K562 (cell line): ENCODE results near the gene STPG4. TPM values are rescaled to one million over a fixed set of nuclear protein-coding genes. Genes with fewer than 3 reads are reported as not detected.

Source experiments
- ATAC-seq: fragments of 200-7000 bp; cut with Tn5 transposase; 3 replicates; pipeline ENCODE4 v1.9.1; 2020; ENCODE audit warnings: moderate library complexity
- BruUV-seq: library from RNA; stranded (reverse); fragments of 400-500 nt; replicated peaks from 2 replicates; lab custom pipeline; 2021; lab: Mats Ljungman, UMichigan
- CTCF ChIA-PET: fragments of 300-600 bp; formaldehyde crosslinking; extraction: SDS; loops from one replicate; lab custom pipeline; 2021; ENCODE audit warnings: low intra/inter-chr PET ratio; lab: Yijun Ruan, JAX
- POLR2A ChIA-PET: fragments of 300-600, 350-650 bp; sonication (Branson Sonifier 250); formaldehyde crosslinking; extraction: SDS; loops from one replicate; lab custom pipeline; 2021; ENCODE audit warnings: antibody characterized with exemption, inconsistent platforms; lab: Yijun Ruan, JAX
- DNase-seq, 4 experiments: peaks; one replicate each; pipeline versions ENCODE4 v3.0.0 to v3.0.0-alpha.2; 2011 to 2018; ENCODE audit warnings: low spot score in 3 of 4, mixed read lengths in 3 of 4; ENCODE audit errors: extremely low read depth in 1 of 4
- FAIRE-seq: peaks from 2 replicates; lab custom pipeline; 2011; peaks lifted over from hg19 to GRCh38; lab: Jason Lieb, UNC
- H2AFZ ChIP-seq: 2 replicates; pipeline ENCODE4 v1.6.0; 2011; ENCODE audit warnings: low read depth, low read length, control low read depth, inconsistent platforms
- H3K27ac ChIP-seq: fragments of 200-600 bp; 3 replicates; pipeline ENCODE4 v1.8.0; 2011; ENCODE audit warnings: low read depth, mild to moderate bottlenecking, control low read depth, inconsistent platforms, low read length, moderate library complexity, mixed read lengths; ENCODE audit errors: extremely low read depth
- H3K27me3 ChIP-seq, 2 experiments: fragments of 300-600 bp in 1 of 2; 2 replicates in 1 of 2; 3 replicates in 1 of 2; pipeline versions ENCODE4 v1.6.0 to v1.8.0; 2011; ENCODE audit warnings: inconsistent platforms in 2 of 2, low read length in 2 of 2, mild to moderate bottlenecking in 1 of 2, mixed read lengths in 1 of 2, moderate library complexity in 1 of 2; ENCODE audit not compliant: control insufficient read depth in 2 of 2, insufficient read depth in 2 of 2
- H3K36me3 ChIP-seq: fragments of 300-600 bp; 3 replicates; pipeline ENCODE4 v1.8.0; 2011; ENCODE audit warnings: mild to moderate bottlenecking, low read length, inconsistent platforms; ENCODE audit not compliant: control insufficient read depth, insufficient read depth
- H3K4me1 ChIP-seq, 2 experiments: fragments of 200-600 bp in 1 of 2; replicated peaks in 1 of 2; 2 replicates in 1 of 2; 3 replicates in 1 of 2; pipeline versions ENCODE4 v1.5.1 to v1.8.0; 2011; ENCODE audit warnings: inconsistent platforms in 2 of 2, low read length in 2 of 2, mild to moderate bottlenecking in 1 of 2, mixed read lengths in 1 of 2, moderate library complexity in 1 of 2; ENCODE audit not compliant: control insufficient read depth in 2 of 2, insufficient read depth in 2 of 2
- H3K4me2 ChIP-seq: 2 replicates; pipeline ENCODE4 v1.6.1; 2011; ENCODE audit warnings: low read length, control low read depth, inconsistent platforms, mixed read lengths; ENCODE audit not compliant: insufficient read depth
- H3K4me3 ChIP-seq: fragments of 200-600 bp; sonication (generic), shearing (Covaris generic); 2 replicates; pipeline ENCODE4 v1.5.1; 2016; ENCODE audit warnings: control low read depth, inconsistent platforms
- H3K79me2 ChIP-seq: fragments of 200-600 bp; 3 replicates; pipeline ENCODE4 v1.8.0; 2011; ENCODE audit warnings: low read length, inconsistent platforms; ENCODE audit not compliant: control insufficient read depth, insufficient read depth
- H3K9ac ChIP-seq, 2 experiments: 2 replicates each; pipeline versions ENCODE4 v1.6.0 to v1.6.1; 2011; ENCODE audit warnings: low read depth in 2 of 2, low read length in 2 of 2, control low read depth in 1 of 2, inconsistent platforms in 1 of 2, mild to moderate bottlenecking in 1 of 2, mixed read lengths in 1 of 2; ENCODE audit not compliant: insufficient read depth in 1 of 2
- H3K9me1 ChIP-seq: one replicate; pipeline ENCODE4 v1.6.0; 2011; ENCODE audit warnings: inconsistent platforms, mild to moderate bottlenecking, low read length, moderate library complexity; ENCODE audit not compliant: control insufficient read depth, insufficient read depth
- H3K9me3 ChIP-seq: replicated peaks from 2 replicates; pipeline ENCODE4 v1.5.1; 2011; ENCODE audit warnings: low read depth, low read length, inconsistent platforms; ENCODE audit not compliant: control insufficient read depth, insufficient read depth
- H4K20me1 ChIP-seq: replicated peaks from 2 replicates; pipeline ENCODE4 v1.6.1; 2011; ENCODE audit warnings: low read length, inconsistent platforms, mixed read lengths; ENCODE audit not compliant: control insufficient read depth, insufficient read depth
- ATF1 ChIP-seq, 2 experiments: fragments of 450-650 bp in 1 of 2; IDR thresholded peaks; 2 replicates each; pipeline ENCODE4 v1.6.1; 2016; ENCODE audit warnings: missing compliant biosample characterization in 1 of 2, missing genetic modification characterization in 1 of 2
- CEBPB ChIP-seq: fragments of 450-650 bp; IDR thresholded peaks from 2 replicates; pipeline ENCODE4 v1.6.1; 2016; ENCODE audit warnings: missing genetic modification characterization, missing compliant biosample characterization
- CREM ChIP-seq: IDR thresholded peaks from 2 replicates; pipeline ENCODE4 v1.6.1; 2014; ENCODE audit warnings: antibody characterized with exemption, low read depth
- RFX5 ChIP-seq: IDR thresholded peaks from 2 replicates; pipeline ENCODE4 v1.6.1; 2011; ENCODE audit warnings: low read depth, mild to moderate bottlenecking, improper control_type of control experiment, low read length
- ZKSCAN8 ChIP-seq: fragments of 200-800 bp; sonication (Bioruptor generic); IDR thresholded peaks from 2 replicates; pipeline ENCODE4 v1.6.1; 2016; ENCODE audit warnings: missing genetic modification characterization, missing compliant biosample characterization
- WGBS: fragments of 100-300 bp; shearing (Covaris generic); methylation state at CpG from one replicate; pipeline ENCODE4 v1.1.6; 2016; ENCODE audit warnings: low coverage, mixed read lengths; ENCODE audit not compliant: insufficient coverage; ENCODE audit errors: missing lambda C conversion rate; 5-methylcytosine and 5-hydroxymethylcytosine counted together
- in situ Hi-C: fragments of 300-500 bp; cut with MboI; formaldehyde crosslinking; loops from 4 replicates; pipeline ENCODE4 v1.15.0; 2018; ENCODE audit warnings: inconsistent platforms, mixed read lengths
- intact Hi-C: fragments of 100-400 bp; cut with micrococcal nuclease; formaldehyde crosslinking; loops from 2 replicates; pipeline ENCODE4 v1.14.2; 2022
- polyA plus RNA-seq, 8 experiments: library from polyadenylated mRNA; depleted of rRNA in 4 of 8; stranded (reverse) in 5 of 8; unstranded in 3 of 8; fragments of >200 nt; fragmentation: Nextera tagmentation in 2 of 8; fragmentation: Illumina TruSeq in 1 of 8; extraction: Ambion mirVana in 2 of 8; extraction: Trizol in 1 of 8; gene quantifications; 2 replicates each; pipeline versions ENCODE4 v1.2.1 to v1.2.3, GENCODE V29; 2011 to 2014; ENCODE audit warnings: inconsistent platforms in 1 of 8, missing spikeins in 1 of 8
- total RNA-seq, 7 experiments: library from RNA; depleted of rRNA in 6 of 7; stranded (reverse); fragments of >200 nt in 6 of 7; fragmentation: Illumina TruSeq in 2 of 7; extraction: Trizol in 2 of 7; gene quantifications; 2 replicates each; pipeline versions ENCODE4 v1.2.1 to v1.2.3, GENCODE V29; 2011 to 2021; ENCODE audit warnings: low replicate concordance in 1 of 7
- TF ChIP-seq, protein P1 (sequence below): fragments of 450-650 bp; IDR thresholded peaks from 2 replicates; pipeline ENCODE4 v1.6.1; 2016; ENCODE audit warnings: missing biosample characterization, missing genetic modification characterization

Gene STPG4
- total and polyA plus RNA-seq, 9 of the 15 experiments (the other 6 are each of a cell fraction or from before 2014, with no cell fraction given), result 0.10 to 0.68 (median 0.22) TPM; not detected in 6

DNA sequence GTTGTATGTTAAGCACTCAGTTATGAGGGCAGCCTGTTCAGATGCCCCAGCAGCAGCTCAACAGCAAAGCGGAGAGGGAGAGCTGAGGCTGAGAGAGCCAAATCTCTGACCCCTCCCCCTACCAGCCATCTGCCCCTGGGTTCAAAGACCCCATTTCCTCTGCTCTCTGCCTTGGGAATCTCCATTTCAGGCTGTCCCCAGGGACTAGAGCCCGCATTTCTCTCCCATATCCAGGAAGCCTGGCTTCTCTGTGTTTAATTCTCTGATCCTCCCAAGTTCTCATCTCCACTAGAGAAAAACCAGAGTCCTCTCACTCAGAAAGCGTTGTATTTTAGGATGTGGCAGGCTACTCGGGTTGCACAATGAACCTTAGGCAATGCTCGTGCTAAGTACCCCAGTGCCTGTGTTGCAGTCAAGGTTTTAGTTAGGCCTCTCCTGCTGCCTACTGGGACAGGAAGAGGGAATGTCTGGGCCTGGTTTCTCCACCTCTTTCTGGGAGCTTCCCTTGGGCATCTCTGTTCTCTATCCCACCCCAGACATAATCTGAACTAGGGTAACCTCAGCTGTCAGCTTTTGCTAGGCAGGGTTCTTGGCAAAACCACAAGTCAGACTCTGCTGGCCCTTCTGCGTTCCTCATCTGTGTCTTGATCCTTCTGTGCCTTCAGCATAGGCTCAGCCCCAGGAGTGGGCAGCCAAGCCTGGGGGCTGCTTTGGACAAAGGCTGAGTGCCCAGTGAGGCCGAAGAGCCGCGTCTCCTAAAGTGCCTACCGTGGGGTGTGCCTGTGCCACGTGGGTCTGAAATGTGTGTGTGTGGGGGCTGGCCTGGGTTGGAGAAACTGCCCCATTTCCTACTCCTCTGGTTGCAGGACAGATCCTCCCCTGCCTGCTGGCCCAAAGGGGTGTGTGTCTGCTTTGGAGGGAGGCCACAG lies 96.8 kb downstream of the STPG4 start:
- POLR2A ChIA-PET, result interaction anchor here (0.6 to 1.3 kb wide), 3 partner anchors 15 to 895 kb away, joined by 3 to 5 read pairs (median 3); no protein-coding TSS in a partner anchor
- H3K9ac ChIP-seq, result peak overlapping the region in 1 of 2 experiments; percentile 72; a peak in 2 of 4 replicates
- no peak for FAIRE-seq
- no peaks in the 10 kb centered on the region for H3K36me3 ChIP-seq
- no peak overlapping the region for H2AFZ ChIP-seq
- CTCF ChIA-PET, result no interaction called here
- DNase-seq, result no peak
- no peaks in the 10 kb centered on the region for H4K20me1 ChIP-seq
- TF ChIP-seq CEBPB (peak; percentile 57), ATF1 (CRISPR knock-in tag; IDR thresholded peaks at IDR 0.05) (no peak), ATF1 (tag; IDR thresholded peaks at IDR 0.05) (peak; percentile 12; the same call in 1 of the 2 replicates), RFX5 (peak; percentile 93), CREM (peak; percentile 28; the same call in 1 of the 2 replicates), ZKSCAN8 (CRISPR knock-in tag) (no peak)
- TF ChIP-seq, protein P1, sequence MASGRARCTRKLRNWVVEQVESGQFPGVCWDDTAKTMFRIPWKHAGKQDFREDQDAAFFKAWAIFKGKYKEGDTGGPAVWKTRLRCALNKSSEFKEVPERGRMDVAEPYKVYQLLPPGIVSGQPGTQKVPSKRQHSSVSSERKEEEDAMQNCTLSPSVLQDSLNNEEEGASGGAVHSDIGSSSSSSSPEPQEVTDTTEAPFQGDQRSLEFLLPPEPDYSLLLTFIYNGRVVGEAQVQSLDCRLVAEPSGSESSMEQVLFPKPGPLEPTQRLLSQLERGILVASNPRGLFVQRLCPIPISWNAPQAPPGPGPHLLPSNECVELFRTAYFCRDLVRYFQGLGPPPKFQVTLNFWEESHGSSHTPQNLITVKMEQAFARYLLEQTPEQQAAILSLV (tag), result no peak
- TF ChIP-seq, all 486 proteins: peak for 4
- no peak overlapping the region for H3K4me3 ChIP-seq
- peaks cover 5 to 9% of the 10 kb centered on the region in 2 experiments; a peak in 2 of 5 replicates for H3K4me1 ChIP-seq
- in situ Hi-C loops, result no loop called here
- no peaks in the 10 kb centered on the region for H3K9me3 ChIP-seq
- peaks cover 4% of the 10 kb centered on the region for H3K9me1 ChIP-seq
- WGBS, result 57% methylated on average over 11 of the region's 11 CpGs
- peak; percentile 42; the same call in 2 of the 3 replicates for ATAC-seq
- H3K27me3 ChIP-seq, result no peaks in the 10 kb centered on the region
- intact Hi-C loops, result no loop called here
- no TSS peak for BruUV-seq
- no peak overlapping the region for H3K27ac ChIP-seq
- no peak overlapping the region for H3K4me2 ChIP-seq
- no peaks in the 10 kb centered on the region for H3K79me2 ChIP-seq
